ENCODE results near the gene MINDY2. TPM values are rescaled to one million over a fixed set of nuclear protein-coding genes. Genes with fewer than 3 reads are reported as not detected.

The MINDY2 gene
- total RNA-seq, 4 donors from 2014 or later, result 27.1 to 31.3 (median 28.2) TPM

DNA sequence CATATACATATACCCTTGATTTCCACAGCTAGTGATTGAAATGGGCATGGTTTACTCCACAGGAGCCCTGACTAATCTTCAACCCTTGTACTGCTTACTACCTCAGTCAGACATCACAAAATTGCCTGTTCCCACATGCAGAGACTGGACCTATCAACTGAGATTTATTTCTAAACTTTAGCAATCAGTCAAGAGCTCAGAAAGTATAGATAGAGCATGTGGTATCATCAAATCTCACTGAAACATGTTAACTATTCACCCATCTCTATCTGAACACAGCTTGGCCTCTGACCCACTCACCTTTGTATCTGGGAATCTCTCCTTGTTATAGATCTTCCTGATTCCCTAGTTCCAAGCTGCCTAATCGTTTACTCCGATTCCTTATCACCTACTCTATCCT is 36.2 kb upstream of the MINDY2 start:
- 69 to 75% methylated on average over 2 of the region's 2 CpGs for WGBS, 2 donors
- no peaks in the 10 kb centered on the region for H3K27me3 ChIP-seq
- H3K9me3 ChIP-seq, result no peaks in the 10 kb centered on the region
- H3K27ac ChIP-seq, result no peak overlapping the region
- intact Hi-C loops (cut with DNase I), result no loop called here
- no peak for DNase-seq
- H3K4me1 ChIP-seq, result peaks cover 24 to 29% of the 10 kb centered on the region in 2 donors
- TF ChIP-seq POLR2A (IDR thresholded peaks at IDR 0.05), result no peak
- TF ChIP-seq CTCF (IDR thresholded peaks at IDR 0.05), result no peak
- H3K36me3 ChIP-seq, result no peaks in the 10 kb centered on the region
- no peak overlapping the region for H3K4me3 ChIP-seq (replicated peaks in 1 of 3)

- no peak for DNase-seq
- TF ChIP-seq POLR2A (IDR thresholded peaks at IDR 0.05) (no peak), CTCF (IDR thresholded peaks at IDR 0.05) (no peak)
- Histone ChIP-seq H3K9me3 (no peaks in the 10 kb centered on the region), H3K4me3 (replicated peaks in 1 of 3) (no peak overlapping the region), H3K36me3 (no peaks in the 10 kb centered on the region), H3K4me1 (peaks cover 12 to 21% of the 10 kb centered on the region in 2 donors), H3K27ac (no peak overlapping the region), H3K27me3 (no peaks in the 10 kb centered on the region)
- 79 to 83% methylated on average over 2 of the region's 2 CpGs for WGBS, 2 donors
- intact Hi-C loops (cut with DNase I), result no loop called here
Measured at GRCh38 chr15:58736018-58736643, 35.0 kb upstream of the MINDY2 start.

DNA sequence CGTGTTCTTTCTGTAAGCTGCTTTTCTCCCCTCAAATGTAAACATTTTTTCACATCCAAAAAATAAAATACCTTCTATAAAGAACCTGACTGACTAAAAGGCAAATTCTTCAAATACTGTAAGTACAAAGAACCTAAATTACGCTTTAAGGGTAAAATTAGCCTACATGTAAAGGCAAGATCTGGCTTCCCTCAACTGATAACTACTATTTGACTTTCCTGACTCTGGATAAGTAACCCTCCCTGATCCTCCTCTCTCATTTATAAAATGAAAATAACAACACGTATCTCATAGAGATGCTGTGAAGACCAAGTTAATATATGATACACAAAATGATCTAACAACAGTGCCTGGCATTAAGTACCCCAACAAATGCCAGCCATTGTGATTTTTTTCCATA is 33.8 kb upstream of the MINDY2 start:
- 96 to 98% methylated on average over 3 of the region's 3 CpGs for WGBS, 2 donors
- TF ChIP-seq POLR2A (IDR thresholded peaks at IDR 0.05), result no peak
- TF ChIP-seq CTCF (IDR thresholded peaks at IDR 0.05), result no peak
- H3K4me3 ChIP-seq (replicated peaks in 1 of 3), result no peak overlapping the region
- no peaks in the 10 kb centered on the region for H3K9me3 ChIP-seq
- H3K36me3 ChIP-seq, result no peaks in the 10 kb centered on the region
- no peaks in the 10 kb centered on the region for H3K27me3 ChIP-seq
- H3K27ac ChIP-seq, result no peak overlapping the region
- DNase-seq, result no peak
- intact Hi-C loops (cut with DNase I), result no loop called here
- H3K4me1 ChIP-seq, result peaks cover 7 to 16% of the 10 kb centered on the region in 2 donors

GRCh38 chr15:58738046-58738707 is 32.9 kb upstream of the MINDY2 start:
- no peak for DNase-seq
- H3K27me3 ChIP-seq, result no peaks in the 10 kb centered on the region
- no peak overlapping the region for H3K27ac ChIP-seq
- no peaks in the 10 kb centered on the region for H3K36me3 ChIP-seq
- intact Hi-C loops (cut with DNase I), result no loop called here
- WGBS, 2 donors, result 45 to 46% methylated on average over 1 of the region's 1 CpG
- TF ChIP-seq POLR2A (IDR thresholded peaks at IDR 0.05) (no peak), CTCF (IDR thresholded peaks at IDR 0.05) (no peak)
- H3K4me3 ChIP-seq (replicated peaks in 1 of 3), result no peak overlapping the region
- H3K9me3 ChIP-seq, result no peaks in the 10 kb centered on the region
- peaks cover 10 to 21% of the 10 kb centered on the region in 2 donors for H3K4me1 ChIP-seq

- DNase-seq, result no peak
- Histone ChIP-seq H3K27me3 (no peaks in the 10 kb centered on the region), H3K9me3 (no peaks in the 10 kb centered on the region), H3K4me1 (peaks cover 10 to 28% of the 10 kb centered on the region in 2 donors), H3K36me3 (no peaks in the 10 kb centered on the region), H3K4me3 (replicated peaks in 1 of 3) (no peak overlapping the region), H3K27ac (no peak overlapping the region)
- intact Hi-C loops (cut with DNase I), result loop anchor here (10.0 kb wide), 1 partner anchor 46 kb away; no protein-coding TSS in a partner anchor
- TF ChIP-seq POLR2A (IDR thresholded peaks at IDR 0.05), result no peak
- no peak for TF ChIP-seq CTCF (IDR thresholded peaks at IDR 0.05)
- WGBS, 2 donors, result 95 to 96% methylated on average over 4 of the region's 4 CpGs
Measured at GRCh38 chr15:58740436-58740835, 30.7 kb upstream of the MINDY2 start.
